G401.6 (cell line): ENCODE results near the gene TAS2R13.

Experiments used
- FAIRE-seq: peaks from 2 replicates; lab custom pipeline; 2012; peaks lifted over from hg19 to GRCh38; lab: Jason Lieb, UNC

TAS2R13 gene

DNA sequence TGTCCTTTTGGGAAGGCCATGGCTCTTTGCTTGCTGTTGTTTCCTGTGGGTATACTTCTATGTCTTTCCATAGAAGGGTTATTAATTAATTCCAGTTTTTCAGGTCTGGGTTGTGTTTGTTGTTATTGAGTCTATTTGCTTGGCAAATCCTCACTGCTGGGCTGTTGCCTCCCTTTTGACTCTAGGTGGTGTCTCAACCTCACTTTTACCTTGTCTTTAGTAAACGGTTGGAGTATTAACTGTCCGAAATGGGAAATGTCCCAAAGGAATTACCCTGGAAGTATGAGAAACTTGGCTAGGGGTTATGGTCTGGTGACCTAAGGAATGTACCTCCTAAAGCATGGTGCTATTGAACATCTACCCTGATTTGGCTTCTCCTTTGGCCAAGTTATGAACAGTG, 42.0 kb downstream of the TAS2R13 start:
- FAIRE-seq = no peak

GRCh38 chr12:10863512-10864218, 45.7 kb downstream of the TAS2R13 start:
- no peak for FAIRE-seq

GRCh38 chr12:10861366-10861765, 48.0 kb downstream of the TAS2R13 start:
- no peak for FAIRE-seq
